A673 (cell line): ENCODE results near the gene NPY4R. TPM values are rescaled to one million over a fixed set of nuclear protein-coding genes. Genes with fewer than 3 reads are reported as not detected.
"Not testable (repeated sequence)": the region's sequence is repeated elsewhere in the genome, so short reads cannot be mapped to it uniquely, and the experiment has no call there.

Source experiments
- BruUV-seq: library from RNA; stranded (reverse); fragments of 400-500 nt; replicated peaks from 2 replicates; lab custom pipeline; 2021; lab: Mats Ljungman, UMichigan
- CTCF ChIA-PET: fragments of 300-600 bp; sonication (Branson Sonifier 250); formaldehyde crosslinking; loops from one replicate; lab custom pipeline; 2022; ENCODE audit warnings: antibody characterized with exemption; lab: Charles Lee
- POLR2A ChIA-PET: fragments of 300-600 bp; sonication (Branson Sonifier 250); formaldehyde crosslinking; loops from one replicate; lab custom pipeline; 2022; ENCODE audit warnings: antibody characterized with exemption; ENCODE audit not compliant: low non-redundant PET; lab: Charles Lee
- DNase-seq: peaks from one replicate; pipeline ENCODE4 v3.0.0-alpha.2; 2015; ENCODE audit warnings: low spot score
- H3K27ac ChIP-seq: fragments of 200-600 bp; sonication (generic); 2 replicates; pipeline ENCODE4 v1.5.1; 2016; ENCODE audit warnings: mixed run types, low read depth, mild to moderate bottlenecking, mixed read lengths, antibody characterized with exemption, low read length; ENCODE audit not compliant: poor library complexity, severe bottlenecking
- H3K27me3 ChIP-seq: fragments of 200-600 bp; sonication (generic); replicated peaks from 2 replicates; pipeline ENCODE4 v1.6.1; 2017; ENCODE audit warnings: mixed run types, low read depth, mild to moderate bottlenecking, mixed read lengths, antibody characterized with exemption, low read length; ENCODE audit not compliant: insufficient read depth, poor library complexity
- H3K36me3 ChIP-seq: fragments of 200-600 bp; sonication (generic); 2 replicates; pipeline ENCODE4 v1.6.1; 2016; ENCODE audit warnings: mixed run types, mild to moderate bottlenecking, mixed read lengths, antibody characterized with exemption, low read length; ENCODE audit not compliant: insufficient read depth, poor library complexity, severe bottlenecking
- H3K4me1 ChIP-seq: fragments of 200-600 bp; sonication (generic); 2 replicates; pipeline ENCODE4 v1.6.1; 2017; ENCODE audit warnings: mixed run types, mild to moderate bottlenecking, mixed read lengths, antibody characterized with exemption, low read length; ENCODE audit not compliant: insufficient read depth, poor library complexity, severe bottlenecking
- H3K4me3 ChIP-seq: fragments of 200-600 bp; sonication (generic); 2 replicates; pipeline ENCODE4 v1.5.1; 2016; ENCODE audit warnings: low read depth, mixed run types, mild to moderate bottlenecking, mixed read lengths, low read length; ENCODE audit not compliant: poor library complexity, severe bottlenecking
- H3K9me3 ChIP-seq: fragments of 200-600 bp; sonication (generic); 2 replicates; pipeline ENCODE4 v1.6.1; 2016; ENCODE audit warnings: mixed run types, low read depth, mild to moderate bottlenecking, mixed read lengths, antibody characterized with exemption, low read length; ENCODE audit not compliant: poor library complexity, severe bottlenecking
- intact Hi-C: fragments of 100-400 bp; cut with micrococcal nuclease; formaldehyde crosslinking; loops from one replicate; pipeline ENCODE4 v1.10.0; 2022; ENCODE audit not compliant: unreplicated experiment
- total RNA-seq: library from RNA; stranded (reverse); gene quantifications from 2 replicates; pipeline ENCODE4 v1.2.3, GENCODE V29; 2021

Gene NPY4R
- total RNA-seq, 1 experiment from 2014 or later: not detected

DNA sequence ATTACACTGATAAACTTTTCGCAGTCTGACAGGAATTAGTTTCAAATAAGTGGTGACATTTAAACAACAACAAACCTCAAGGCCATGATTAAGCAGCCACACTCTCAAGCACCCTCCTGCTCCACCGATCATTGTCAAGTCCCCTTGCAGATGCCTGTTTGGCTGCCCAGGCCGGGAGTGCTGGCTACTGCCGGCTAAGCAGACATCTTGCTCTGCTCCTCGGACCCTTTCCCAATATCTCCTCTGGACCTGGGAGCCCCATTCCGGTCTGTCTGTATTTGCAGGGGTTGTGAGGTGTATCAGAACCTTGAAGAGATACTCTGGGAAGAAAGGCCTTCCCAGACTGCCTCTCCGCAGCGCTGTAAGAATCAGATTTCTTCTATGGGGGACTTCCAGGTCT is 14.9 kb downstream of the NPY4R start:
- BruUV-seq, POLR2A ChIA-PET, H3K4me1 ChIP-seq, H3K27ac ChIP-seq, H3K36me3 ChIP-seq, DNase-seq, H3K4me3 ChIP-seq, intact Hi-C loops, H3K9me3 ChIP-seq, CTCF ChIA-PET, H3K27me3 ChIP-seq: not testable (repeated sequence)

DNA sequence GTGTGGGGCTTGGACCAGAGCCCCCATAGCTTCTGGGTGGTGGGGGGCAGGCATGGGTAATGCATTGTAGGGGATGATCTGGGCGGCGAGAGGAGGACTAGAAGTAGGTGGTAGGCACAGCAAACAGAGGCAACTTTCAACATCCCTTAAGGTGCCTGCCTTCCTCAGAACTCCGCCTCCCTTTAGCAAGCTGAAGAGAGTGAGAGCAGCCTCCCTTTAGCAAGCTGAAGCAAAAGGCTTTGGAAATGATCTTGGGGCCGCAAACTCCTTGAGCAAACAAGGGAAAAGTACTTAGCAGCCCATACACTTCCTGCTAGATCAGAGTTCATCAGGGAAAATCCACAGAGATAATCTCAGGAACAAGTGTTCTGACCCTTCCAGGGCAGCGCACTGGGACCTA is 18.3 kb downstream of the NPY4R start:
- H3K9me3 ChIP-seq, CTCF ChIA-PET, POLR2A ChIA-PET, DNase-seq, BruUV-seq, H3K27ac ChIP-seq, H3K4me3 ChIP-seq, H3K4me1 ChIP-seq, intact Hi-C loops, H3K27me3 ChIP-seq, H3K36me3 ChIP-seq: not testable (repeated sequence)

DNA sequence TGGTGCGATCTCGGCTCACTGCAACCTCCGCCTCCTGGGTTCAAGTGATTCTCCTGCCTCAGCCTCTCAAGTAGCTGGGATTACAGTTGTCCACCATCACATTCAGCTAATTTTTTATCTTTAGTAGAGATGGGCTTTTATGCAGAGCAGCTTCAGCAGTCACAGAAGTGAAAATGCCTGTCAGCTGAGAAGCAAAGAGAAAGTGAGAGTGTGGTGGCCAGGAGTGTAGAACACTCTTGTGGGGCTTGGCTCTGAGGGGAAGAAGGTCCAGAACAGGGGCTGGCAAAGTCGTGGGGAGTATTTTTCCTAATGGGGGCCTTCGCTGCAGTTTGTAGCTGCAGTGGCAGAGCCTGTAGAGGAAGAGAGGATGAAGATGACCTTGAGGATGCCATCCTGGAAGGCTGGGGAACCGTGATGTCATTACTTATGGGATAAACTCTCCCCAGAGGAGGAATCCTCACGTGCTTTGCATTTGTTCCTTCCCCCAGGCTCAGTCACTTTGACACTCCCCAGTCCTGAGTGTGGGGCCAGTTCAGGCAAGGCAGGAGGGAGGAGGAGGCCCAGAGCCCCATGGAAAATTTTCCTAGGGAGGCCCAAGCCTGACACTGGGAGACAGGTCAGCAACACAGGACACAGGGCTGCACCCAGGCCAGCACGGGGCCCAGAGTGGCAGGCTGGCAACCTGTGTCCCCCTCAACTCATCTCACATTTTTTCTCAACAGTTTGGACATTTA is 20.2 kb downstream of the NPY4R start:
- H3K36me3 ChIP-seq, DNase-seq, intact Hi-C loops, H3K27me3 ChIP-seq, CTCF ChIA-PET, BruUV-seq, H3K27ac ChIP-seq, H3K9me3 ChIP-seq, H3K4me3 ChIP-seq, POLR2A ChIA-PET, H3K4me1 ChIP-seq: not testable (repeated sequence)

DNA sequence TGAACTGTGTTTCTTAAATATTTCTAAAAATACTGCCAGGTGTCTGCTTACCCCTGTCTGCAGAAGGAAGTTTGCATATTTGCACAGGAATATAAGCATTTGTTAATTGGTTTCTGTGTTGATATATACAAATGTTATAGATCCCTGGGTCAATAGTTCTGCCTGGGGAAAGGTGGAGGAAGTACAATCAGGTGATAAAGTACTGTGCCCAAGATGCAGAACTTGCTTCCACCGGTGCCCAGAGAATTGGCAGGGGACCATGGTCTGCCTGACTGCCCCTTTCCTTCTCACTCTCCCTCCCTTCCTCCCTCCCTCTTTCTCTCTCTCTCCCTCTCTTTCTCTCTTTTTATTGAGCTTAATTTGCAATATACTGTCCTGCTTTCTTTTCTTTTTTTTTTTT is 22.3 kb downstream of the NPY4R start:
- intact Hi-C loops, H3K9me3 ChIP-seq, H3K4me3 ChIP-seq, POLR2A ChIA-PET, H3K36me3 ChIP-seq, DNase-seq, BruUV-seq, H3K27me3 ChIP-seq, H3K4me1 ChIP-seq, H3K27ac ChIP-seq, CTCF ChIA-PET: not testable (repeated sequence)

DNA sequence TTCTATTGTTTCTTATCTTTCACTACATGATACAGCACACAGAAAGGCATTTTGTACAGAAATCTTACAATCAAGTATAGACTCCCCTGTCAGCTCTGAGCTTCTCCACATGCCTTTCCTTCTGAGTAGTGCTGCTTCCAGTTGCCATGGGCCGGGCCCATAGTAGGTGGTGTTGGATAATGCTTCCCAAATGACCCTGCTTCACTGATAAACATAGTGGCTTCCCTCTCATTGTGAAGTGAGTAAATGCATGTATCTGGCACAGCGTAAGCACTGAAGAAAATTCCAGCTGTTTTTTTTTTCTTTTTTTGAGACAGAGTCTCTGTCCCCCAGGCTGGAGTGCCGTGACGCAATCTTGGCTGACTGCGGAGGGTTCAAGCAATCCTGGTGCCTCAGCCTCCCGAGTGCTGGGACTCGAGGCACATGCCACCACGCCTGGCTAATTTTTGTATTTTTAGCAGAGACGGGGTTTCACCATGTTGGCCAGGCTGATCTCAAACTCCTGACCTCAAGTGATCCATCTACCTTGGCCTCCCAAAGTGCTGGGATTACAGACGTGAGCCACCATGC is 23.0 kb downstream of the NPY4R start:
- H3K9me3 ChIP-seq, H3K27me3 ChIP-seq, BruUV-seq, DNase-seq, H3K4me1 ChIP-seq, H3K36me3 ChIP-seq, H3K27ac ChIP-seq, H3K4me3 ChIP-seq, POLR2A ChIA-PET, CTCF ChIA-PET, intact Hi-C loops: not testable (repeated sequence)

DNA sequence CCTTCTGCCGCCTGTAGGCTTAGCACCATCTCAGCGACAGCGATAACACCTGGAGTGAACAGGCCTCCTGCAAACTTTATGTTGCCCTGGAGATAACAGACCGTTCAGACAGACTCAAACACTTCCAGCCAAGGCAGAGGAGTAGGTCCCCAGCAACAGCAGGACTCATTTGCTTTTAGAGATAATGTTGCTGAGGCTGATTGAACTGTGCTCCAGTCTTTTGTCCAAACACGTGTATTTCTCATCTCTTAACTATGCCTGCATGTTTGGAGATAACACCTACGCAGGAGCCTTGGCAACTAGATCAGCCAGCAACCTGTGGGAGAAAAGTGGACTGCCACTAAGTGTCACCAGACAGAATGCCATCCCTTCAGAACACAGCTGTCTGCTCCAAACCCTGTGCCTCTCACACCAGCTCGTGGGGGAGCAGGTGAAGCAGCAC is 23.9 kb downstream of the NPY4R start:
- H3K9me3 ChIP-seq, H3K4me1 ChIP-seq, H3K27me3 ChIP-seq, intact Hi-C loops, POLR2A ChIA-PET, BruUV-seq, H3K36me3 ChIP-seq, DNase-seq, H3K27ac ChIP-seq, CTCF ChIA-PET, H3K4me3 ChIP-seq: not testable (repeated sequence)

DNA sequence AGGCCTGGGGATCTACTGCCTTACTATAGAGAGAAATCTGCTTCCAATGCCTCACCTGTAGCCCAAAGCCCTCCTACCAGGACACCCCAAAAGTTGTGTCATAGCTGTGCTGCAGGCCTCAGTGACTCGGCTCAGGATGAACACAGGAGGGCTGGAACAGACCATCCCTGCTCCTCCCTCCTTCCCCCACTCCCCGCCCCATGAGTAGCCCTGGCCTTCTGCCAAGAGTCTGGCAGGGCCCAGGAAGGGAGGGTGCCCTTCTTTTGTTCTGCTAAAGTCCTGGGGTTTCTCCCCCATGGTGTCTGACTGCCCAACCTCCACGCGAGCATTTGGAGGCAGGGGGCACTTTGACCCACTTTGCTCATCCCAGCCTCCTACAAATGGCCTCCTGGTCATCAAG is 24.8 kb downstream of the NPY4R start:
- intact Hi-C loops, H3K4me3 ChIP-seq, BruUV-seq, H3K27ac ChIP-seq, H3K4me1 ChIP-seq, CTCF ChIA-PET, H3K27me3 ChIP-seq, H3K9me3 ChIP-seq, POLR2A ChIA-PET, DNase-seq, H3K36me3 ChIP-seq: not testable (repeated sequence)
